NCI-H128 (cell line): Measurements from ENCODE around the gene HDGFL2.

Experiments used
- DNase-seq: peaks from one replicate; lab custom pipeline; 2025; ENCODE audit not compliant: unreplicated experiment; lab: John Stamatoyannopoulos, UW

Gene HDGFL2

GRCh38 chr19:4444765-4445741, 27.0 kb upstream of the HDGFL2 start:
- no peak for DNase-seq

GRCh38 chr19:4445963-4446703, 26.0 kb upstream of the HDGFL2 start:
- no peak for DNase-seq

GRCh38 chr19:4446704-4447200, 25.3 kb upstream of the HDGFL2 start:
- DNase-seq = no peak

GRCh38 chr19:4447327-4448146, 24.6 kb upstream of the HDGFL2 start:
- DNase-seq = no peak

- no peak for DNase-seq
These were observed 23.7 kb upstream of the HDGFL2 start for GRCh38 chr19:4448147-4448985.

- no peak for DNase-seq
These were observed 23.0 kb upstream of the HDGFL2 start for GRCh38 chr19:4449022-4449638.

- DNase-seq = no peak
These were observed 22.5 kb upstream of the HDGFL2 start for GRCh38 chr19:4449639-4450028.

- no peak for DNase-seq
These were observed 19.7 kb upstream of the HDGFL2 start for GRCh38 chr19:4452230-4452990.

GRCh38 chr19:4453232-4454179, 18.6 kb upstream of the HDGFL2 start:
- no peak for DNase-seq

GRCh38 chr19:4454747-4455718, 17.1 kb upstream of the HDGFL2 start:
- no peak for DNase-seq

- DNase-seq = peak; percentile 36
These were observed 16.2 kb upstream of the HDGFL2 start for GRCh38 chr19:4455719-4456475.

- no peak for DNase-seq
These were observed 15.6 kb upstream of the HDGFL2 start for GRCh38 chr19:4456476-4456842.

GRCh38 chr19:4456843-4457653, 15.0 kb upstream of the HDGFL2 start:
- DNase-seq = no peak

GRCh38 chr19:4457654-4458395, 14.3 kb upstream of the HDGFL2 start, which contains the start of gene UBXN6:
Gene UBXN6, minus strand, starts transcription at chr19:4457794. Its CDS starts 97 bp downstream, at chr19:4457697.
- peak; percentile 97 for DNase-seq
